OCI-LY3 (cell line): ENCODE results near the gene YPEL5.

Experiments used
- CTCF ChIP-seq: fragments of 200-600, 300-600 bp; sonication (generic); IDR thresholded peaks from 2 replicates; pipeline ENCODE4 v1.5.1; 2014; ENCODE audit warnings: antibody characterized with exemption, low read length, low read depth
- EZH2phosphoT487 ChIP-seq: fragments of 200-600 bp; shearing (Covaris generic); IDR thresholded peaks from 2 replicates; pipeline ENCODE4 v1.6.1; 2018; ENCODE audit warnings: antibody characterized with exemption, mixed run types, low read depth

- TF ChIP-seq CTCF (no peak), EZH2phosphoT487 (no peak)
Measured at GRCh38 chr2:30165617-30166016, 18.8 kb downstream of the YPEL5 start.
